ENCODE measurements around the gene CAPZB.

DNA sequence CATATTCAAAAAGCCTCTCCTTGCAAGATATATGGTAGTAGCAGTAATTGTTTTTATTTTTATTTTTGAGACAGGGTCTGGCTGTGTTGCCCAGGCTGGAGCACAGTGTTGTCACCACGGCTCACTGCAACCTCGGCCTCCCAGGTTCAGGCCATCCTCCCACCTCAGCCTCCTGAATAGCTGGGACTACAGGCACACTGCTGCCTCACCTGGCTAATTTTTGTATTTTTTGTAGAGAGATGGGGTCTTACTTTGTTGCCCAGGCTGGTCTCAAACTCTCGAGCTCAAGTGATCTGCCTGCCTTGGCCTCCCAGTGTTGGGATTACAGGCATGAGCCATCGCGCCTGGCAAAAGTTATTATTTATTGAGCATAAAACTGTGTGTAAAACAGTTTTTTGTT is 134.8 kb downstream of the CAPZB start:
- TF ChIP-seq POLR2A (IDR thresholded peaks at IDR 0.05; ENCODE audit: low read length) (no peak), GATA1 (IDR thresholded peaks at IDR 0.05; ENCODE audit: low read depth, low read length) (no peak)

Measured in erythroblast (primary cell).